ENCODE data around the gene PTK6.

PTK6 gene

GRCh38 chr20:63490416-63490815 lies 46.8 kb downstream of the PTK6 start:
- no peak overlapping the region for H3K27ac ChIP-seq (replicated peaks)
- no peak for DNase-seq (ENCODE audit: low read depth in 1 of 2, low spot score in 1 of 2)
- no peak for TF ChIP-seq SPI1 (IDR thresholded peaks at IDR 0.05; ENCODE audit: borderline replicate concordance, low read depth)
- TF ChIP-seq GABPA (IDR thresholded peaks at IDR 0.05; ENCODE audit: low read depth): no peak
- no peak for TF ChIP-seq REST (IDR thresholded peaks at IDR 0.05; ENCODE audit: insufficient replicate concordance, low read depth)
- no peak for TF ChIP-seq POLR2AphosphoS5 (IDR thresholded peaks at IDR 0.05; ENCODE audit: low read depth)
- peaks cover 21% of the 10 kb centered on the region for H3K27me3 ChIP-seq (ENCODE audit: insufficient read depth, poor library complexity, severe bottlenecking)
- no peak overlapping the region for H3K4me3 ChIP-seq (replicated peaks; ENCODE audit: insufficient read depth, low read length)

- Histone ChIP-seq H3K27ac (replicated peaks) (no peak overlapping the region), H3K27me3 (ENCODE audit: insufficient read depth, poor library complexity, severe bottlenecking) (peaks cover 21% of the 10 kb centered on the region), H3K4me3 (replicated peaks; ENCODE audit: insufficient read depth, low read length) (no peak overlapping the region)
- DNase-seq (ENCODE audit: low read depth in 1 of 2, low spot score in 1 of 2): no peak
- TF ChIP-seq REST (IDR thresholded peaks at IDR 0.05; ENCODE audit: insufficient replicate concordance, low read depth): no peak
- TF ChIP-seq SPI1 (IDR thresholded peaks at IDR 0.05; ENCODE audit: borderline replicate concordance, low read depth): no peak
- no peak for TF ChIP-seq POLR2AphosphoS5 (IDR thresholded peaks at IDR 0.05; ENCODE audit: low read depth)
- no peak for TF ChIP-seq GABPA (IDR thresholded peaks at IDR 0.05; ENCODE audit: low read depth)
- TF ChIP-seq CTCF (IDR thresholded peaks at IDR 0.05; ENCODE audit: insufficient read depth, low read length): no peak
Observed at GRCh38 chr20:63488315-63489251, 48.6 kb downstream of the PTK6 start.

GRCh38 chr20:63487781-63488241 lies 49.4 kb downstream of the PTK6 start:
- peaks cover 25% of the 10 kb centered on the region for H3K27me3 ChIP-seq (ENCODE audit: insufficient read depth, poor library complexity, severe bottlenecking)

More at GRCh38 chr20:63487781-63488241, 49.4 kb downstream of the PTK6 start:
- no peak overlapping the region for H3K4me3 ChIP-seq (replicated peaks; ENCODE audit: insufficient read depth, low read length)
- TF ChIP-seq CTCF (IDR thresholded peaks at IDR 0.05; ENCODE audit: insufficient read depth, low read length) (no peak), GABPA (IDR thresholded peaks at IDR 0.05; ENCODE audit: low read depth) (no peak), POLR2AphosphoS5 (IDR thresholded peaks at IDR 0.05; ENCODE audit: low read depth) (no peak), REST (IDR thresholded peaks at IDR 0.05; ENCODE audit: insufficient replicate concordance, low read depth) (no peak), SPI1 (IDR thresholded peaks at IDR 0.05; ENCODE audit: borderline replicate concordance, low read depth) (no peak)
- no peak for DNase-seq (ENCODE audit: low read depth in 1 of 2, low spot score in 1 of 2)
- H3K27ac ChIP-seq (replicated peaks): no peak overlapping the region
